IMR-90 (cell line): Measurements from ENCODE around the gene GALK1. TPM values are rescaled to one million over a fixed set of nuclear protein-coding genes. Genes with fewer than 3 reads are reported as not detected.

ENCODE experiments used
- ATAC-seq: fragments of 200-7000 bp; cut with Tn5 transposase; 2 replicates; pipeline ENCODE4 v1.9.1; 2020; ENCODE audit warnings: low read depth, mild to moderate bottlenecking, moderate library complexity
- BruUV-seq: library from RNA; stranded (reverse); fragments of 400-500 nt; replicated peaks from 2 replicates; lab custom pipeline; 2021; lab: Mats Ljungman, UMichigan
- CTCF ChIA-PET: fragments of 300-600 bp; formaldehyde crosslinking; extraction: SDS; loops from one replicate; lab custom pipeline; 2021; ENCODE audit warnings: antibody characterized with exemption; lab: Yijun Ruan, JAX
- POLR2A ChIA-PET: fragments of 300-600 bp; sonication (Branson Sonifier 250); formaldehyde crosslinking; loops from one replicate; lab custom pipeline; 2022; ENCODE audit warnings: antibody characterized with exemption; ENCODE audit not compliant: unreplicated experiment; lab: Charles Lee
- DNase-seq: peaks from one replicate; pipeline ENCODE4 v3.0.0; 2013
- H2AFZ ChIP-seq: replicated peaks from 2 replicates; pipeline ENCODE3; 2013; ENCODE audit warnings: low read length, mild to moderate bottlenecking; ENCODE audit not compliant: poor library complexity
- H2AK5ac ChIP-seq: 2 replicates; pipeline ENCODE4 v1.6.1; 2013; ENCODE audit warnings: low read depth, low read length, inconsistent platforms
- H2AK9ac ChIP-seq: replicated peaks from 2 replicates; pipeline ENCODE3; 2013; ENCODE audit warnings: mild to moderate bottlenecking, low read depth, low read length, moderate library complexity; ENCODE audit not compliant: poor library complexity
- H2BK120ac ChIP-seq: 2 replicates; pipeline ENCODE4 v1.6.1; 2013; ENCODE audit warnings: low read depth, low read length, inconsistent platforms
- H2BK15ac ChIP-seq: 3 replicates; pipeline ENCODE4 v1.6.1; 2013; ENCODE audit warnings: low read depth, low read length, inconsistent platforms
- H2BK20ac ChIP-seq: 2 replicates; pipeline ENCODE4 v1.6.1; 2013; ENCODE audit warnings: low read depth, mild to moderate bottlenecking, inconsistent platforms, low read length, moderate library complexity
- H2BK5ac ChIP-seq: 2 replicates; pipeline ENCODE4 v1.6.1; 2013; ENCODE audit warnings: mild to moderate bottlenecking, low read depth, low read length, inconsistent platforms; ENCODE audit not compliant: poor library complexity, severe bottlenecking
- H3K14ac ChIP-seq: replicated peaks from 2 replicates; pipeline ENCODE4 v1.6.1; 2013; ENCODE audit warnings: low read depth, low read length, inconsistent platforms
- H3K18ac ChIP-seq: 2 replicates; pipeline ENCODE4 v1.6.1; 2013; ENCODE audit warnings: low read depth, low read length, control low read depth
- H3K23ac ChIP-seq: 2 replicates; pipeline ENCODE4 v1.6.1; 2013; ENCODE audit warnings: low read depth, low read length, inconsistent platforms
- H3K27ac ChIP-seq: 2 replicates; pipeline ENCODE4 v1.5.1; 2013; ENCODE audit warnings: mild to moderate bottlenecking, control low read depth, low read length; ENCODE audit not compliant: insufficient read depth
- H3K27me3 ChIP-seq: 2 replicates; pipeline ENCODE4 v1.6.1; 2013; ENCODE audit warnings: low read length; ENCODE audit not compliant: control insufficient read depth, insufficient read depth
- H3K36me3 ChIP-seq: 2 replicates; pipeline ENCODE4 v1.6.1; 2013; ENCODE audit warnings: low read length, mixed read lengths; ENCODE audit not compliant: control insufficient read depth, insufficient read depth
- H3K4ac ChIP-seq: 2 replicates; pipeline ENCODE4 v1.6.1; 2013; ENCODE audit warnings: low read depth, low read length, inconsistent platforms
- H3K4me1 ChIP-seq: 2 replicates; pipeline ENCODE4 v1.6.1; 2013; ENCODE audit warnings: low read length, mixed read lengths; ENCODE audit not compliant: control insufficient read depth, insufficient read depth
- H3K4me2 ChIP-seq: 2 replicates; pipeline ENCODE4 v1.6.1; 2013; ENCODE audit warnings: low read depth, mild to moderate bottlenecking, control low read depth, low read length, moderate library complexity
- H3K4me3 ChIP-seq: 2 replicates; pipeline ENCODE4 v1.5.1; 2013; ENCODE audit warnings: low read depth, mild to moderate bottlenecking, control low read depth, low read length, moderate library complexity; ENCODE audit not compliant: insufficient read depth
- H3K56ac ChIP-seq: 2 replicates; pipeline ENCODE4 v1.6.1; 2013; ENCODE audit warnings: low read length, inconsistent platforms; ENCODE audit not compliant: insufficient read depth; ENCODE audit errors: extremely low read depth
- H3K79me1 ChIP-seq, 2 experiments: 2 replicates each; pipeline ENCODE4 v1.6.1; 2013; ENCODE audit warnings: low read length in 2 of 2, inconsistent platforms in 1 of 2, low read depth in 1 of 2
- H3K9ac ChIP-seq: 2 replicates; pipeline ENCODE4 v1.6.1; 2013; ENCODE audit warnings: low read depth, low read length, control low read depth
- H3K9me1 ChIP-seq: 2 replicates; pipeline ENCODE4 v1.6.1; 2013; ENCODE audit warnings: low read length, inconsistent platforms; ENCODE audit not compliant: insufficient read depth
- H3K9me3 ChIP-seq: 2 replicates; pipeline ENCODE4 v1.6.1; 2013; ENCODE audit warnings: low read length; ENCODE audit not compliant: control insufficient read depth, insufficient read depth
- H4K20me1 ChIP-seq: 2 replicates; pipeline ENCODE4 v1.6.1; 2013; ENCODE audit warnings: low read length, inconsistent platforms; ENCODE audit not compliant: insufficient read depth
- H4K5ac ChIP-seq: 2 replicates; pipeline ENCODE4 v1.6.1; 2013; ENCODE audit warnings: mild to moderate bottlenecking, low read depth, low read length, control low read depth
- H4K8ac ChIP-seq, 2 experiments: 2 replicates each; pipeline ENCODE4 v1.6.1; 2013; ENCODE audit warnings: low read depth in 2 of 2, low read length in 2 of 2, control low read depth in 1 of 2, inconsistent platforms in 1 of 2
- H4K91ac ChIP-seq: 2 replicates; pipeline ENCODE4 v1.6.1; 2013; ENCODE audit warnings: low read depth, low read length, inconsistent platforms; ENCODE audit not compliant: insufficient read depth
- CHD1 ChIP-seq: IDR thresholded peaks from 2 replicates; pipeline ENCODE4 v1.6.1; 2012; ENCODE audit warnings: low read depth, low read length, improper control_type of control experiment
- NFE2L2 ChIP-seq: fragments of 150-350 bp; IDR thresholded peaks from 2 replicates; pipeline ENCODE4 v1.6.1; 2016; ENCODE audit warnings: low read depth, mild to moderate bottlenecking, low read length
- RCOR1 ChIP-seq: IDR thresholded peaks from 2 replicates; pipeline ENCODE4 v1.6.1; 2012; ENCODE audit warnings: mild to moderate bottlenecking, low read length, improper control_type of control experiment; ENCODE audit not compliant: insufficient replicate concordance
- SMC3 ChIP-seq: fragments of 150-350 bp; IDR thresholded peaks from 2 replicates; pipeline ENCODE4 v1.6.1; 2016; ENCODE audit warnings: low read depth, mild to moderate bottlenecking, antibody characterized with exemption, low read length, moderate library complexity
- WGBS, 2 experiments: methylation state at CpG; one replicate each; pipeline versions ENCODE4 v1.1.5 to v1.1.7; 2013; ENCODE audit warnings: missing lambda C conversion rate in 2 of 2; ENCODE audit not compliant: insufficient read length in 1 of 2; ENCODE audit errors: extremely low coverage in 2 of 2; 5-methylcytosine and 5-hydroxymethylcytosine counted together
- dilution Hi-C: fragments of 300-500 bp; cut with HindIII; formaldehyde crosslinking; loops from one replicate; pipeline ENCODE4 v1.14.3; 2018; ENCODE audit warnings: low sequenced_read_pairs; ENCODE audit not compliant: unreplicated experiment
- in situ Hi-C: fragments of 300-500 bp; cut with MboI; formaldehyde crosslinking; loops from 3 replicates; pipeline ENCODE4 v1.14.3; 2019; ENCODE audit warnings: low sequenced_read_pairs, inconsistent platforms, mixed read lengths
- intact Hi-C: fragments of 100-400 bp; cut with micrococcal nuclease; formaldehyde crosslinking; loops from 2 replicates; pipeline ENCODE4 v1.10.0; 2022
- polyA plus RNA-seq, 3 experiments: library from polyadenylated mRNA; depleted of rRNA; stranded (reverse); fragments of >200 nt; gene quantifications; 2 replicates each; pipeline ENCODE4 v1.2.3, GENCODE V29; 2012; ENCODE audit warnings: low replicate concordance in 1 of 3
- total RNA-seq: library from RNA; depleted of rRNA; stranded (reverse); fragments of >200 nt; gene quantifications from 2 replicates; pipeline ENCODE4 v1.2.3, GENCODE V29; 2012

The GALK1 gene
- total and polyA plus RNA-seq, 2 of the 4 experiments (the other 2 are of a cell fraction), result 19.9 to 21.9 TPM

- TF ChIP-seq NFE2L2 (no peak), CHD1 (no peak), RCOR1 (no peak), SMC3 (peak; percentile 8; the same call in 1 of the 2 replicates)
- Histone ChIP-seq H3K23ac (no peak overlapping the region), H3K27ac (no peak overlapping the region), H3K9me1 (peaks cover 12% of the 10 kb centered on the region), H2BK5ac (no peak overlapping the region), H3K4ac (no peak overlapping the region), H2AK5ac (no peak overlapping the region), H3K4me3 (no peak overlapping the region), H2BK20ac (no peak overlapping the region), H3K4me1 (no peaks in the 10 kb centered on the region), H4K5ac (no peak overlapping the region), H2AK9ac (no peak overlapping the region), H3K79me1 (peaks cover 2 to 13% of the 10 kb centered on the region in 2 experiments; a peak in 3 of 4 replicates), H3K18ac (no peak overlapping the region), H3K4me2 (no peak overlapping the region), H2AFZ (peak overlapping the region; percentile 35), H4K8ac (no peak overlapping the region), H3K56ac (no peak overlapping the region), H3K36me3 (peaks cover 7% of the 10 kb centered on the region), H4K20me1 (peaks cover 25% of the 10 kb centered on the region), H3K9ac (no peak overlapping the region), H3K9me3 (no peaks in the 10 kb centered on the region), H2BK15ac (no peak overlapping the region), H4K91ac (no peak overlapping the region), H3K14ac (no peak overlapping the region), H2BK120ac (no peak overlapping the region), H3K27me3 (no peaks in the 10 kb centered on the region)
- DNase-seq (peak; percentile 25), ATAC-seq (no peak)
- intact Hi-C loops (no loop called here), in situ Hi-C loops (no loop called here), dilution Hi-C loops (no loop called here)
- WGBS, 2 experiments, result 81% methylated on average over 5 of the region's 17 CpGs; no CpG with 5 or more reads in 1 of the 2 experiments
- no TSS peak for BruUV-seq
- ChIA-PET POLR2A (no interaction called here), CTCF (interaction anchor here (0.6 kb wide), 1 partner anchor 10 kb away, joined by 6 read pairs; no protein-coding TSS in a partner anchor)
Measured at GRCh38 chr17:75771334-75772281, 6.6 kb upstream of the GALK1 start.
